Kidney (tissue), 22 donors: ENCODE results near the gene C10orf62. TPM values are rescaled to one million over a fixed set of nuclear protein-coding genes. Genes with fewer than 3 reads are reported as not detected.

ENCODE experiments used
- DNase-seq, 5 donors: peaks; one replicate each; pipeline ENCODE4 v3.0.0-alpha.2; 2013 to 2020
- FAIRE-seq: peaks from 2 replicates; lab custom pipeline; 2012; peaks lifted over from hg19 to GRCh38; lab: Jason Lieb, UNC
- H3K27ac ChIP-seq, 2 donors: one replicate each; pipeline ENCODE4 v1.7.0; 2013; ENCODE audit warnings: low read depth in 2 of 2, low read length in 2 of 2, inconsistent platforms in 1 of 2
- H3K27me3 ChIP-seq: one replicate; pipeline ENCODE4 v1.7.1; 2013; ENCODE audit warnings: low read length, inconsistent platforms; ENCODE audit not compliant: control insufficient read depth, insufficient read depth
- H3K36me3 ChIP-seq, 3 donors: one replicate each; pipeline versions ENCODE4 v1.7.0 to v1.7.1; 2013; ENCODE audit warnings: low read length in 3 of 3, control low read depth in 1 of 3, inconsistent platforms in 1 of 3; ENCODE audit not compliant: insufficient read depth in 3 of 3, control insufficient read depth in 2 of 3
- H3K4me1 ChIP-seq, 3 donors: one replicate each; pipeline versions ENCODE4 v1.7.0 to v1.7.1; 2013; ENCODE audit warnings: low read length in 3 of 3, inconsistent platforms in 1 of 3, low read depth in 1 of 3; ENCODE audit not compliant: control insufficient read depth in 2 of 3, insufficient read depth in 2 of 3
- H3K4me3 ChIP-seq, 3 donors: one replicate each; pipeline versions ENCODE4 v1.7.0 to v1.8.1; 2013; ENCODE audit warnings: low read length in 3 of 3, control low read depth in 1 of 3, inconsistent platforms in 1 of 3
- H3K9ac ChIP-seq, 3 donors: one replicate each; pipeline versions ENCODE4 v1.7.0 to v1.7.1; 2013; ENCODE audit warnings: low read length in 3 of 3, control low read depth in 1 of 3, inconsistent platforms in 1 of 3
- H3K9me3 ChIP-seq, 3 donors: one replicate each; pipeline versions ENCODE4 v1.7.0 to v1.7.1; 2013; ENCODE audit warnings: low read length in 3 of 3, control low read depth in 1 of 3, inconsistent platforms in 1 of 3; ENCODE audit not compliant: control insufficient read depth in 2 of 3, insufficient read depth in 1 of 3
- intact Hi-C: fragments of 100-400 bp; cut with DNase I; formaldehyde crosslinking; loops from one replicate; pipeline ENCODE4 v1.11.1; 2022
- long read RNA-seq, 10 donors: library from polyadenylated mRNA in 1 of 10; unstranded in 1 of 10; transcript quantifications; one replicate each; pipeline ENCODE4 v2.0.0 and lab custom pipeline, GENCODE V29; 2021 to 2026
- polyA plus RNA-seq: library from polyadenylated mRNA; stranded (reverse); fragments of 350-450 nt; fragmentation: Illumina TruSeq; extraction: RNeasy Lipid Tissue Mini Kit (QIAGEN cat#74804); gene quantifications from one replicate; pipeline ENCODE4 v1.2.3, GENCODE V29; 2014; ENCODE audit warnings: low read depth, low replicate concordance; ENCODE audit not compliant: insufficient read depth
- total RNA-seq: library from RNA; stranded (reverse); fragmentation: NEBNext Ultra II Directional; extraction: Animal tissue kit (Norgen Biotek cat#: 25700); gene quantifications from one replicate; pipeline ENCODE4 v1.2.1, GENCODE V29; 2021
- TF ChIP-seq, protein P1 (sequence below): IDR thresholded peaks from 3 replicates; pipeline ENCODE4 v1.5.1; 2012; ENCODE audit warnings: mild to moderate bottlenecking, moderate library complexity, borderline replicate concordance; ENCODE audit not compliant: insufficient read depth; ENCODE audit errors: extremely low read depth
- donor health status: control.
- donor health status: control.
- donor health status: control.
- donor health status: control.
- donor health status: control.
- donor health status: DM: yes; HTN: yes; CAD: no.
- donor health status: Normal renal cell carcinoma (clear cell type).

Gene C10orf62, protein sequence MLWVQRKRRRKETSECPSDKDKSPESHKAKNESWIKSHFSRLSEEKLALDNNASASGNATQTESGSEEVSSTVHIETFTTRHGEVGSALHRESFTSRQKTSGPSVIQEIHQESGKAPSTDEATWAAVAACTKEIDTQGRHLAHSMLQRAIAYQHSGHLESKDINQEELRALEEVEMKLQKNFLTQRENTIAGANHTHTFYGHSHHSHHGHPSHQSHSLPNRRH
- total RNA-seq (1.6 TPM), polyA plus RNA-seq (0.77 TPM)
- long read RNA-seq, donor 1: 0 reads
- long read RNA-seq, donor 2, partial matches to known transcripts: 0 of 2 reads
- long read RNA-seq, donor 2, other reads (novel, unspliced or antisense): 0 of 2 reads
- long read RNA-seq, donor 3, partial matches to known transcripts: 0 of 1 reads
- long read RNA-seq, donor 3, other reads (novel, unspliced or antisense): 0 of 1 reads
- long read RNA-seq, donor 4: 0 reads
- long read RNA-seq, donor 5: 0 reads
- long read RNA-seq, donor 6, partial matches to known transcripts: 0 of 1 reads
- long read RNA-seq, donor 6, other reads (novel, unspliced or antisense): 0 of 1 reads
- long read RNA-seq, donor 7: 0 reads
- long read RNA-seq, donor 8: 0 reads
- long read RNA-seq, donor 9: 0 reads
- long read RNA-seq, donor 10, partial matches to known transcripts: 0 of 1 reads
- long read RNA-seq, donor 10, other reads (novel, unspliced or antisense): 0 of 1 reads

DNA sequence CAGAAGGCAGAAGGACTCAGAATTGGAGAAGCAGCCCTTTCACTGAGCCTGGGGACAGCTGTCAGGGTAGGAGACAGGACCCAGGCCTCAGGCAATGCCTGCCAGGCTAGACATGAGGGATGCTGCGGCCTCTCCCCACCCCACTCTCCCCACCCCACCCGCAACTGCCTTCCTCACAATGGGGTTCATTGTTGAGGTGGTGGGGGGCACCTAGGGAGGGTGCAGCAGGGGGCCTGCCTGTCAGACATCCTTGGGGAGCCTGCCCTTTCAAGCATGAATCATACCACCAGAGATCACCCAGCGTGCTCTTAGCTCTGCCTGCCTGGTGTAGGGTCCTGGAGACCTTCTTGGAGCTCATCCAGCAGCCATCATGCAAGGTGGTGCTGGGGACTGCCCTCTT, at the start of gene C10orf62:
Gene C10orf62 (plus strand): TSS at position 243 of the 400 bp plus-strand sequence. CDS start 177 bp downstream, outside the sequence.
- Histone ChIP-seq H3K27me3 (no peaks in the 10 kb centered on the region), H3K4me3 (peak within 1 kb of the TSS in 1 of 3 donors; percentile 11), H3K4me1 (peaks cover 0 to 24% (median 8%) of the 10 kb centered on the region in 3 donors), H3K9me3 (no peaks in the 10 kb centered on the region), H3K9ac (peak within 1 kb of the TSS in 1 of 3 donors; percentile 12), H3K27ac (peak within 1 kb of the TSS in 1 of 2 donors; percentile 32), H3K36me3 (no peaks in the 10 kb centered on the region)
- DNase-seq: no peak
- FAIRE-seq: no peak
- intact Hi-C loops: no loop called here
- TF ChIP-seq, protein P1, sequence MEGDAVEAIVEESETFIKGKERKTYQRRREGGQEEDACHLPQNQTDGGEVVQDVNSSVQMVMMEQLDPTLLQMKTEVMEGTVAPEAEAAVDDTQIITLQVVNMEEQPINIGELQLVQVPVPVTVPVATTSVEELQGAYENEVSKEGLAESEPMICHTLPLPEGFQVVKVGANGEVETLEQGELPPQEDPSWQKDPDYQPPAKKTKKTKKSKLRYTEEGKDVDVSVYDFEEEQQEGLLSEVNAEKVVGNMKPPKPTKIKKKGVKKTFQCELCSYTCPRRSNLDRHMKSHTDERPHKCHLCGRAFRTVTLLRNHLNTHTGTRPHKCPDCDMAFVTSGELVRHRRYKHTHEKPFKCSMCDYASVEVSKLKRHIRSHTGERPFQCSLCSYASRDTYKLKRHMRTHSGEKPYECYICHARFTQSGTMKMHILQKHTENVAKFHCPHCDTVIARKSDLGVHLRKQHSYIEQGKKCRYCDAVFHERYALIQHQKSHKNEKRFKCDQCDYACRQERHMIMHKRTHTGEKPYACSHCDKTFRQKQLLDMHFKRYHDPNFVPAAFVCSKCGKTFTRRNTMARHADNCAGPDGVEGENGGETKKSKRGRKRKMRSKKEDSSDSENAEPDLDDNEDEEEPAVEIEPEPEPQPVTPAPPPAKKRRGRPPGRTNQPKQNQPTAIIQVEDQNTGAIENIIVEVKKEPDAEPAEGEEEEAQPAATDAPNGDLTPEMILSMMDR: no peak

DNA sequence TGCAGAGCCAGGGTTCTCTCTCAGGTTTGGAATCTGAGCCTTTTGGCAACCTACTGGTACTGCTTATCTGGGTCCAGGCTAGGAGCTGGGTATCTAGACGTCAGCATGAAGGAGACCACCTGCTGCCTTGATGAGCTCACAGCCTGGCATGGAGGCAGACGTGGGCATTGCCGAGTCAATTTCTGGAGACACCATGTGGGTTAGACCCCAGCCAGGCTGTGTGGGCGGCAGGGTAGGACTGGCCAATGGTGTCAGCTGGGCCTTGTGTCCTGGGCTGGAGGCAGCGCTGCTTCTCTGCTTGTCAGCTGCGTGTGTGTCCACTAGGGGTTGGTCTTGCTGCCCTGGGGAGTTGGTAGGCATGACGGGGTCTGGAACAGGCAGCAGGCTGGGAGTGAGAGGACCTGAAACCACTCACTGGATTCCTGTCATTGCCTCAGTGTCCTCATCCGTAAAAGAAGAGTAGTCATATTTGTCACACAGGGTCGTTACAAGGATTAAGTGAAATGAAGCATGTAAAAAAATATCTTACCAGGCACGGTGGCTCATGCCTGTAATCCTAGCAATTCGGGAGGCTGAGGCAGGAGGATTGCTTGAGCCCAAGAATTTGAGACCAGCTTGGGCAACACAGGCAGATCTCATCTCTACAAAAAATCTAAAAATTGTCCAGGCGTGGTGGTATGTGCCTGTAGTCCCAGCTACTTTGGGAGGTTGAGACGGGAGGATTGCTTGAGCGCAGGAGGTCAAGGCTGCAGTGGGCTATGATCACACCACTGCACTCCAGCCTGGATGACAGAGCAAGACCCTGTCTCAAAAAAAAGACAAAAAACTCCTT, 48.6 kb upstream of the C10orf62 start:
- FAIRE-seq: no peak

More for the DNA sequence above, 48.6 kb upstream of the C10orf62 start:
- Histone ChIP-seq H3K4me1 (peaks cover 2 to 21% (median 17%) of the 10 kb centered on the region in 3 donors), H3K36me3 (no peaks in the 10 kb centered on the region), H3K4me3 (no peak overlapping the region), H3K9me3 (no peaks in the 10 kb centered on the region), H3K9ac (no peak overlapping the region), H3K27me3 (no peaks in the 10 kb centered on the region), H3K27ac (no peak overlapping the region)
- TF ChIP-seq, protein P1: no peak
- DNase-seq: no peak
- intact Hi-C loops: no loop called here
